HG02884 (cell line): ENCODE data around the gene IPO11.
"Not testable (repeated sequence)": the region's sequence is repeated elsewhere in the genome, so short reads cannot be mapped to it uniquely, and the experiment has no call there.

ENCODE experiments used
- ATAC-seq: cut with Tn5 transposase; IDR thresholded peaks from one replicate; pipeline ENCODE4 v1.9.1; 2021; ENCODE audit warnings: mild to moderate bottlenecking, moderate library complexity; ENCODE audit not compliant: unreplicated experiment

Gene IPO11

GRCh38 chr5:62508760-62509159, 96.2 kb downstream of the IPO11 start:
- ATAC-seq = not testable (repeated sequence)

GRCh38 chr5:62509806-62510205, 97.2 kb downstream of the IPO11 start:
- no peak for ATAC-seq

GRCh38 chr5:62513085-62513484, 100.5 kb downstream of the IPO11 start:
- not testable (repeated sequence) for ATAC-seq

GRCh38 chr5:62514510-62515119, 102.1 kb downstream of the IPO11 start:
- ATAC-seq = no peak

- not testable (repeated sequence) for ATAC-seq
Measured at GRCh38 chr5:62520812-62521211, 108.2 kb downstream of the IPO11 start.

- no peak for ATAC-seq
Measured at GRCh38 chr5:62521319-62521718, 108.8 kb downstream of the IPO11 start.

- no peak for ATAC-seq
Measured at GRCh38 chr5:62522811-62523210, 110.2 kb downstream of the IPO11 start.

GRCh38 chr5:62533597-62533996, 121.0 kb downstream of the IPO11 start:
- ATAC-seq = no peak

- no peak for ATAC-seq
Measured at GRCh38 chr5:62534461-62535236, 122.1 kb downstream of the IPO11 start.

- ATAC-seq = no peak
Measured at GRCh38 chr5:62536232-62536631, 123.7 kb downstream of the IPO11 start.

- no peak for ATAC-seq
Measured at GRCh38 chr5:62536783-62537182, 124.2 kb downstream of the IPO11 start.

GRCh38 chr5:62538017-62538942, 125.7 kb downstream of the IPO11 start:
- ATAC-seq = no peak

- no peak for ATAC-seq
Measured at GRCh38 chr5:62542720-62543119, 130.2 kb downstream of the IPO11 start.

GRCh38 chr5:62547945-62548630, 135.5 kb downstream of the IPO11 start:
- no peak for ATAC-seq

- no peak for ATAC-seq
Measured at GRCh38 chr5:62550103-62550502, 137.5 kb downstream of the IPO11 start.

- ATAC-seq = no peak
Measured at GRCh38 chr5:62555930-62556329, 143.4 kb downstream of the IPO11 start.

GRCh38 chr5:62558941-62559340, 146.4 kb downstream of the IPO11 start:
- no peak for ATAC-seq

GRCh38 chr5:62560786-62561185, 148.2 kb downstream of the IPO11 start:
- no peak for ATAC-seq

GRCh38 chr5:62561896-62562295, 149.3 kb downstream of the IPO11 start:
- ATAC-seq = no peak

GRCh38 chr5:62562867-62563266, 150.3 kb downstream of the IPO11 start:
- no peak for ATAC-seq

- no peak for ATAC-seq
Measured at GRCh38 chr5:62564101-62564500, 151.5 kb downstream of the IPO11 start.
